ENCODE data around the gene FAM114A1. TPM values are rescaled to one million over a fixed set of nuclear protein-coding genes. Genes with fewer than 3 reads are reported as not detected.

Gene FAM114A1
- total and polyA plus RNA-seq, 9 donors: 32.8 to 99.7 (median 79.3) TPM

DNA sequence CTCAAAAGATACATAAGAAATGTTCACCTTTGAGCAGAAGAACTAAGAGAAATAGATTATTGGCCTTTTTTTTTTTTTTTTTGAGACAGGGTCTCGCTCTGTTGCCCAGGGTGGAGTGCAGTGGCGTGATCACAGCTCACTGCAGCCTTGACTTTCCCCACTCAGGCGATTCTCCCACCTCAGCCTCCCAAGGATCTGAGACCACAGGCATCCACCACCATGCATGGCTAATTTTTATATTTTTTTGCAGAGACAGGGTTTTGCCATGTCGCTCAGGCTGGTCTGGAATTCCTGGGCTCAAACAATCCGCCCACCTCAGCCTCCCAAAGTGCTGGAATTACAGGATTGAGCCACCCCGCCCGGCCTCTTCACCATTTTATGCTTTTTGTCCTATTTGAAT, 8.1 kb upstream of the FAM114A1 start:
- intact Hi-C loops (cut with DNase I): loop anchor here in 1 of 4 donors (5.0 kb wide), 1 partner anchor 97 kb away; no protein-coding TSS in a partner anchor
- no peaks in the 10 kb centered on the region for H3K27me3 ChIP-seq

DNA sequence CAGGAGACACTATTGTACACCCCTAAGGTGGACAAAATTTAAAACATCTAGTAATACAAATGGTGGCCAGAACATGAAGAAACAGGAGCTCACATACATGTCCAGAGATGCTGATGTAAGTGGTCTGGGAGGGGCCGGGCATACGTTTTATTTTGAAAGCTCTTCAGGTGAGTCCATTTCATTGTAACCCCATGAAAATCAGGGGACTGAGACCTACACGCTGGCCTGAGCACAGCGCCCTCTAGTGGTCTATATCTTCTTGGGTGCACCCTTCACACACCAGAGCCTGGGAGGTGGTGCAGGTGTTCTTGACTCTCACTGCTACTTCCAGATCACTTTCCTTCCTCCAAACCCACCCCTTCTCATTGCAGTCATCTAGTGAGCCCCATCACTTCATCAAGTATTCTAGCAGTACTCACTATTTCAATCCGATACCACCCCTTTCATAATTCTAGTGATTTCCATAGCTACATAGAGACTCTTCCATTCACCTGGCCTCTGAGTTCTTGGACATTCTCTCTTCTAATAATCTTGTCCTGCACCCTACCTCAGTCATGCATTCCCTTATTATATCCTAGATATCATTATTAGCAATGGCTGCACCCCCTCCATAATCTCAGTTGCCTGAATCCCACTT, 6.7 kb upstream of the FAM114A1 start:
- TF ChIP-seq, protein P1, sequence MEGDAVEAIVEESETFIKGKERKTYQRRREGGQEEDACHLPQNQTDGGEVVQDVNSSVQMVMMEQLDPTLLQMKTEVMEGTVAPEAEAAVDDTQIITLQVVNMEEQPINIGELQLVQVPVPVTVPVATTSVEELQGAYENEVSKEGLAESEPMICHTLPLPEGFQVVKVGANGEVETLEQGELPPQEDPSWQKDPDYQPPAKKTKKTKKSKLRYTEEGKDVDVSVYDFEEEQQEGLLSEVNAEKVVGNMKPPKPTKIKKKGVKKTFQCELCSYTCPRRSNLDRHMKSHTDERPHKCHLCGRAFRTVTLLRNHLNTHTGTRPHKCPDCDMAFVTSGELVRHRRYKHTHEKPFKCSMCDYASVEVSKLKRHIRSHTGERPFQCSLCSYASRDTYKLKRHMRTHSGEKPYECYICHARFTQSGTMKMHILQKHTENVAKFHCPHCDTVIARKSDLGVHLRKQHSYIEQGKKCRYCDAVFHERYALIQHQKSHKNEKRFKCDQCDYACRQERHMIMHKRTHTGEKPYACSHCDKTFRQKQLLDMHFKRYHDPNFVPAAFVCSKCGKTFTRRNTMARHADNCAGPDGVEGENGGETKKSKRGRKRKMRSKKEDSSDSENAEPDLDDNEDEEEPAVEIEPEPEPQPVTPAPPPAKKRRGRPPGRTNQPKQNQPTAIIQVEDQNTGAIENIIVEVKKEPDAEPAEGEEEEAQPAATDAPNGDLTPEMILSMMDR (IDR thresholded peaks at IDR 0.05): no peak
- TF ChIP-seq EP300 (IDR thresholded peaks at IDR 0.05): no peak
- no peak for TF ChIP-seq POLR2A (IDR thresholded peaks at IDR 0.05)
- 46 to 49% (median 46%) methylated on average over 5 of the region's 5 CpGs for WGBS, 3 donors
- intact Hi-C loops (cut with DNase I): loop anchor here in 1 of 4 donors (10.0 kb wide), 1 partner anchor 796 kb away; no protein-coding TSS in a partner anchor

More for the DNA sequence above, 8.1 kb upstream of the FAM114A1 start:
- no peak overlapping the region for H3K27ac ChIP-seq
- H3K4me3 ChIP-seq: no peak overlapping the region
- no peaks in the 10 kb centered on the region for H3K4me1 ChIP-seq (ENCODE audit: insufficient read depth)
- TF ChIP-seq POLR2A (IDR thresholded peaks at IDR 0.05): no peak
- TF ChIP-seq EP300 (IDR thresholded peaks at IDR 0.05): no peak
- TF ChIP-seq, protein P1 (IDR thresholded peaks at IDR 0.05): no peak
- WGBS, 3 donors: 96 to 97% (median 97%) methylated on average over 7 of the region's 7 CpGs
- DNase-seq: no peak
- no peaks in the 10 kb centered on the region for H3K9me3 ChIP-seq
- H3K36me3 ChIP-seq: no peaks in the 10 kb centered on the region

DNA sequence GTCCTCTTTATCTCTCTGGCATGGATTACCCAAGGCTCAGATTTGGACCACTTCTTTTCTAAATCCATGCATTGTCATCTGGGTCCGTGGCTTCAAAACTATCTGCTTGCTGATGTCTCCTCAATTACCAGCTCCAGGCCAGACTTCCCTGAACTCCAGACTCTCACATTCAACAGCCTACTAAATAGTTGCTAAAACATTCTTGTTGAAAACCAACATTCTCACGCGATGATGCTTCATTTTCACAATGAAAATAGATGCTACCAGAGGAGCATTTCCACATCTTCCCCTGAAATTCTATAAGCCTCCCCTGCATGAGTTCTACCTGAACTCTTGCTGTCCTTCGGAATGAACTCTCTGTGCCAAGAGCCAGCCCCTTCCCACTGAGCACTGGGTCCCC, 5.8 kb upstream of the FAM114A1 start:
- DNase-seq: no peak
- WGBS, 3 donors: 86 to 90% (median 87%) methylated on average over 4 of the region's 4 CpGs
- Histone ChIP-seq H3K27me3 (no peaks in the 10 kb centered on the region), H3K27ac (no peak overlapping the region), H3K4me1 (ENCODE audit: insufficient read depth) (no peaks in the 10 kb centered on the region), H3K36me3 (no peaks in the 10 kb centered on the region), H3K4me3 (no peak overlapping the region), H3K9me3 (no peaks in the 10 kb centered on the region)
- intact Hi-C loops (cut with DNase I): loop anchor here in 1 of 4 donors (10.0 kb wide), 1 partner anchor 797 kb away; no protein-coding TSS in a partner anchor
- TF ChIP-seq EP300 (IDR thresholded peaks at IDR 0.05): no peak
- TF ChIP-seq, protein P1 (IDR thresholded peaks at IDR 0.05): no peak
- no peak for TF ChIP-seq POLR2A (IDR thresholded peaks at IDR 0.05)

More for the DNA sequence above, 6.7 kb upstream of the FAM114A1 start:
- Histone ChIP-seq H3K9me3 (no peaks in the 10 kb centered on the region), H3K4me3 (no peak overlapping the region), H3K27me3 (no peaks in the 10 kb centered on the region), H3K36me3 (no peaks in the 10 kb centered on the region), H3K27ac (no peak overlapping the region), H3K4me1 (ENCODE audit: insufficient read depth) (no peaks in the 10 kb centered on the region)
- DNase-seq: no peak

DNA sequence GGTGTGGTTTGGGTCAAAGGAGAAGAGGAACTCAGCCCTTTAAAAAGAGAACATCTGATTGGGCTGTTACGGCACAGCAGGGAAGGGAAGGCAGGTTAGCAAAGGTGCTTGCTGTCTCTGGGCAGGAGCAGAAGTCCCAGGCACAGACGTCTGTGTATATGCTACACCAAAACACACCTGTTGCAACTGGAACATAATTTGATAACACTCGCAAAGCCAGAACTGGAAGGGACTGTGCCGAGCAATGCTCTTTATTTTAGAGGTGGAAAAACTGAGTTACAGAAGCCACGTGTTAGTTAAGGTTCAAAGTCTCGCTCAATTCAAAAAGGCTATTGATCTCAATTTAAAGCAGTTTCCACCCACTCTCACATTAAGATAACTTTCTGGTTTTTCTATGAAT, 2.2 kb upstream of the FAM114A1 start:
- intact Hi-C loops (cut with DNase I): loop anchor here in 1 of 4 donors (10.0 kb wide), 1 partner anchor 801 kb away; no protein-coding TSS in a partner anchor
- H3K4me1 ChIP-seq (ENCODE audit: insufficient read depth): peaks cover 2% of the 10 kb centered on the region
- no peak overlapping the region for H3K27ac ChIP-seq
- no peaks in the 10 kb centered on the region for H3K9me3 ChIP-seq
- H3K27me3 ChIP-seq: no peaks in the 10 kb centered on the region
- no peak overlapping the region for H3K4me3 ChIP-seq
- WGBS, 3 donors: 74 to 84% (median 78%) methylated on average over 6 of the region's 6 CpGs
- H3K36me3 ChIP-seq: no peaks in the 10 kb centered on the region
- no peak for TF ChIP-seq POLR2A (IDR thresholded peaks at IDR 0.05)
- TF ChIP-seq, protein P1 (IDR thresholded peaks at IDR 0.05): no peak
- TF ChIP-seq EP300 (IDR thresholded peaks at IDR 0.05): no peak
- DNase-seq: no peak

All from ovary (tissue), 9 donors.